H9 (cell line): Measurements from ENCODE around the gene NR1D1. TPM values are rescaled to one million over a fixed set of nuclear protein-coding genes. Genes with fewer than 3 reads are reported as not detected.

Experiments used
- DNase-seq: peaks from one replicate; pipeline ENCODE4 v3.0.0-alpha.2; 2017
- H2AFZ ChIP-seq: one replicate; pipeline ENCODE4 v1.6.1; 2013; ENCODE audit warnings: mild to moderate bottlenecking, low read length, control low read depth, moderate library complexity
- H2AK5ac ChIP-seq: 2 replicates; pipeline ENCODE4 v1.6.1; 2013; ENCODE audit warnings: low read length, control low read depth, mixed read lengths; ENCODE audit not compliant: insufficient read length
- H2BK120ac ChIP-seq: one replicate; pipeline ENCODE4 v1.6.1; 2013; ENCODE audit warnings: low read depth, mild to moderate bottlenecking, low read length, control low read depth, inconsistent platforms; ENCODE audit not compliant: poor library complexity, severe bottlenecking
- H2BK12ac ChIP-seq: 2 replicates; pipeline ENCODE4 v1.6.1; 2013; ENCODE audit warnings: low read length, control low read depth, mixed read lengths, low read depth; ENCODE audit not compliant: insufficient read length
- H2BK15ac ChIP-seq: 2 replicates; pipeline ENCODE4 v1.6.1; 2013; ENCODE audit warnings: low read depth, low read length, control low read depth
- H2BK20ac ChIP-seq: one replicate; pipeline ENCODE4 v1.6.1; 2013; ENCODE audit warnings: low read depth, mild to moderate bottlenecking, low read length, control low read depth, inconsistent platforms; ENCODE audit not compliant: poor library complexity, severe bottlenecking
- H2BK5ac ChIP-seq: 2 replicates; pipeline ENCODE4 v1.6.1; 2013; ENCODE audit warnings: low read length, control low read depth, mixed read lengths; ENCODE audit not compliant: insufficient read length
- H3K14ac ChIP-seq: 2 replicates; pipeline ENCODE4 v1.6.1; 2013; ENCODE audit warnings: low read length, control low read depth; ENCODE audit not compliant: insufficient read depth
- H3K18ac ChIP-seq: 2 replicates; pipeline ENCODE4 v1.6.1; 2013; ENCODE audit warnings: low read depth, mild to moderate bottlenecking, mixed read lengths, low read length, control low read depth; ENCODE audit not compliant: insufficient read length
- H3K23ac ChIP-seq: 2 replicates; pipeline ENCODE4 v1.6.1; 2013; ENCODE audit warnings: low read length, control low read depth, mixed read lengths, low read depth; ENCODE audit not compliant: insufficient read length
- H3K23me2 ChIP-seq: 2 replicates; pipeline ENCODE4 v1.6.1; 2013; ENCODE audit warnings: low read depth, mild to moderate bottlenecking, mixed read lengths, low read length, control low read depth; ENCODE audit not compliant: insufficient read length, poor library complexity, severe bottlenecking
- H3K27ac ChIP-seq: 2 replicates; pipeline ENCODE4 v1.5.1; 2013; ENCODE audit warnings: low read length, control low read depth, mixed read lengths, low read depth; ENCODE audit not compliant: insufficient read length
- H3K27me3 ChIP-seq: 2 replicates; pipeline ENCODE4 v1.6.1; 2013; ENCODE audit warnings: low read length, control low read depth, inconsistent platforms; ENCODE audit not compliant: insufficient read depth
- H3K4ac ChIP-seq: 2 replicates; pipeline ENCODE4 v1.6.1; 2013; ENCODE audit warnings: low read depth, mild to moderate bottlenecking, control low read depth, inconsistent platforms, low read length, moderate library complexity
- H3K4me1 ChIP-seq: 2 replicates; pipeline ENCODE4 v1.6.1; 2013; ENCODE audit warnings: low read length, control low read depth, inconsistent platforms; ENCODE audit not compliant: insufficient read depth
- H3K4me2 ChIP-seq: 2 replicates; pipeline ENCODE4 v1.6.1; 2013; ENCODE audit warnings: low read length, control low read depth, mixed read lengths; ENCODE audit not compliant: insufficient read length, insufficient read depth
- H3K56ac ChIP-seq: 2 replicates; pipeline ENCODE4 v1.6.1; 2013; ENCODE audit warnings: low read depth, mild to moderate bottlenecking, mixed read lengths, low read length, control low read depth; ENCODE audit not compliant: insufficient read length
- H3K79me1 ChIP-seq: 2 replicates; pipeline ENCODE4 v1.6.1; 2013; ENCODE audit warnings: low read depth, mild to moderate bottlenecking, moderate library complexity, low read length, control low read depth, inconsistent platforms; ENCODE audit not compliant: insufficient read depth, poor library complexity, severe bottlenecking
- H3K79me2 ChIP-seq: 2 replicates; pipeline ENCODE4 v1.6.1; 2013; ENCODE audit warnings: low read length, control low read depth, inconsistent platforms; ENCODE audit not compliant: insufficient read depth
- H3K9ac ChIP-seq: 2 replicates; pipeline ENCODE4 v1.6.1; 2013; ENCODE audit warnings: low read length, control low read depth, mixed read lengths; ENCODE audit not compliant: insufficient read length; ENCODE audit errors: extremely low read depth
- H3K9me3 ChIP-seq: one replicate; pipeline ENCODE4 v1.6.1; 2013; ENCODE audit warnings: low read depth, low read length, inconsistent platforms; ENCODE audit not compliant: control insufficient read depth
- H3T11ph ChIP-seq: one replicate; pipeline ENCODE4 v1.6.1; 2013; ENCODE audit warnings: mild to moderate bottlenecking, low read length, control low read depth, inconsistent platforms
- H4K20me1 ChIP-seq: one replicate; pipeline ENCODE4 v1.6.1; 2013; ENCODE audit not compliant: control insufficient read depth, insufficient read length, insufficient read depth
- H4K5ac ChIP-seq: 2 replicates; pipeline ENCODE4 v1.6.1; 2013; ENCODE audit warnings: low read depth, mild to moderate bottlenecking, mixed read lengths, low read length, control low read depth; ENCODE audit not compliant: insufficient read length
- H4K8ac ChIP-seq: replicated peaks from 2 replicates; pipeline ENCODE4 v1.6.1; 2013; ENCODE audit warnings: low read length, control low read depth, mixed read lengths, low read depth; ENCODE audit not compliant: insufficient read length
- H4K91ac ChIP-seq: 2 replicates; pipeline ENCODE4 v1.6.1; 2013; ENCODE audit warnings: low read depth, mild to moderate bottlenecking, moderate library complexity, mixed read lengths, low read length, control low read depth; ENCODE audit not compliant: insufficient read length
- H3K27ac Mint-ChIP-seq, 3 experiments: 2 replicates in 2 of 3; 3 replicates in 1 of 3; pipeline ENCODE4 v1.8.0; 2020 to 2021; ENCODE audit warnings: mixed read lengths in 3 of 3, mild to moderate bottlenecking in 1 of 3, moderate library complexity in 1 of 3
- H3K27me3 Mint-ChIP-seq: 2 replicates; pipeline ENCODE4 v1.8.0; 2021; ENCODE audit warnings: low read depth, mild to moderate bottlenecking, moderate library complexity, mixed read lengths
- H3K36me3 Mint-ChIP-seq, 3 experiments: 2 replicates in 2 of 3; 3 replicates in 1 of 3; pipeline ENCODE4 v1.8.0; 2020 to 2021; ENCODE audit warnings: low read depth in 3 of 3, mixed read lengths in 3 of 3; ENCODE audit not compliant: insufficient read depth in 1 of 3
- H3K4me1 Mint-ChIP-seq, 2 experiments: 2 replicates each; pipeline ENCODE4 v1.8.0; 2020; ENCODE audit warnings: mixed read lengths in 2 of 2
- H3K4me3 Mint-ChIP-seq, 2 experiments: 2 replicates in 1 of 2; 3 replicates in 1 of 2; pipeline ENCODE4 v1.8.0; 2020 to 2021; ENCODE audit warnings: mild to moderate bottlenecking in 2 of 2, mixed read lengths in 2 of 2, moderate library complexity in 1 of 2
- H3K9me3 Mint-ChIP-seq, 2 experiments: 2 replicates in 1 of 2; 3 replicates in 1 of 2; pipeline ENCODE4 v1.8.0; 2020; ENCODE audit warnings: mild to moderate bottlenecking in 2 of 2, mixed read lengths in 2 of 2, moderate library complexity in 1 of 2
- CTCF ChIP-seq: fragments of 200-600 bp; sonication (generic); conservative IDR thresholded peaks from 3 replicates; pipeline ENCODE4 v1.8.0; 2021; ENCODE audit warnings: antibody characterized with exemption, mild to moderate bottlenecking
- WGBS: extraction: QIAGEN DNeasy Blood & Tissue Kit; methylation state at CpG from one replicate; pipeline ENCODE4 v1.1.7; 2013; ENCODE audit warnings: missing lambda C conversion rate, low lambda C conversion rate, mixed read lengths; ENCODE audit not compliant: insufficient read length; ENCODE audit errors: extremely low coverage; 5-methylcytosine and 5-hydroxymethylcytosine counted together
- total RNA-seq: library from RNA; stranded (reverse); gene quantifications from 2 replicates; pipeline ENCODE4 v1.2.1, GENCODE V29; 2021

Gene NR1D1
- total RNA-seq, 1 experiment from 2014 or later = 8.6 TPM

- H3K27ac Mint-ChIP-seq = peak overlapping the region; percentile 3 to 42 (median 41); a peak in 2 of 7 replicates
Observed at GRCh38 chr17:40073454-40074174, 26.8 kb downstream of the NR1D1 start.

More at GRCh38 chr17:40073454-40074174, 26.8 kb downstream of the NR1D1 start:
- Histone ChIP-seq H3K9me3 (no peaks in the 10 kb centered on the region), H2AFZ (no peak overlapping the region), H2BK5ac (no peak overlapping the region), H3K79me2 (no peaks in the 10 kb centered on the region), H4K91ac (no peak overlapping the region), H3K14ac (no peak overlapping the region), H3K4me2 (no peak overlapping the region), H3K56ac (no peak overlapping the region), H3K9ac (no peak overlapping the region), H2BK15ac (no peak overlapping the region), H3K23me2 (peaks cover 6% of the 10 kb centered on the region), H3K27me3 (no peaks in the 10 kb centered on the region), H2BK20ac (no peak overlapping the region), H3K4me1 (peaks cover 20% of the 10 kb centered on the region; the same call in 1 of the 2 replicates), H4K8ac (no peak overlapping the region), H3T11ph (no peak overlapping the region), H2BK12ac (no peak overlapping the region), H2AK5ac (no peak overlapping the region), H3K23ac (no peak overlapping the region), H3K79me1 (no peaks in the 10 kb centered on the region), H4K5ac (no peak overlapping the region), H4K20me1 (no peaks in the 10 kb centered on the region), H2BK120ac (no peak overlapping the region), H3K27ac (no peak overlapping the region), H3K4ac (no peak overlapping the region), H3K18ac (no peak overlapping the region)
- H3K27me3 Mint-ChIP-seq = peaks cover 2% of the 10 kb centered on the region; the same call in 1 of the 2 replicates
- H3K9me3 Mint-ChIP-seq = no peaks in the 10 kb centered on the region
- no peak for TF ChIP-seq CTCF
- H3K4me1 Mint-ChIP-seq = peaks cover 50 to 70% of the 10 kb centered on the region in 2 experiments
- H3K4me3 Mint-ChIP-seq = no peak overlapping the region; a peak in 1 of 5 replicates
- H3K36me3 Mint-ChIP-seq = peaks cover 0 to 7% (median 4%) of the 10 kb centered on the region in 3 experiments; a peak in 3 of 7 replicates
- no peak for DNase-seq
- WGBS = no CpG with 5 or more reads among the region's 7 CpGs
